ENCODE data around the gene MTCL3.

The MTCL3 gene

DNA sequence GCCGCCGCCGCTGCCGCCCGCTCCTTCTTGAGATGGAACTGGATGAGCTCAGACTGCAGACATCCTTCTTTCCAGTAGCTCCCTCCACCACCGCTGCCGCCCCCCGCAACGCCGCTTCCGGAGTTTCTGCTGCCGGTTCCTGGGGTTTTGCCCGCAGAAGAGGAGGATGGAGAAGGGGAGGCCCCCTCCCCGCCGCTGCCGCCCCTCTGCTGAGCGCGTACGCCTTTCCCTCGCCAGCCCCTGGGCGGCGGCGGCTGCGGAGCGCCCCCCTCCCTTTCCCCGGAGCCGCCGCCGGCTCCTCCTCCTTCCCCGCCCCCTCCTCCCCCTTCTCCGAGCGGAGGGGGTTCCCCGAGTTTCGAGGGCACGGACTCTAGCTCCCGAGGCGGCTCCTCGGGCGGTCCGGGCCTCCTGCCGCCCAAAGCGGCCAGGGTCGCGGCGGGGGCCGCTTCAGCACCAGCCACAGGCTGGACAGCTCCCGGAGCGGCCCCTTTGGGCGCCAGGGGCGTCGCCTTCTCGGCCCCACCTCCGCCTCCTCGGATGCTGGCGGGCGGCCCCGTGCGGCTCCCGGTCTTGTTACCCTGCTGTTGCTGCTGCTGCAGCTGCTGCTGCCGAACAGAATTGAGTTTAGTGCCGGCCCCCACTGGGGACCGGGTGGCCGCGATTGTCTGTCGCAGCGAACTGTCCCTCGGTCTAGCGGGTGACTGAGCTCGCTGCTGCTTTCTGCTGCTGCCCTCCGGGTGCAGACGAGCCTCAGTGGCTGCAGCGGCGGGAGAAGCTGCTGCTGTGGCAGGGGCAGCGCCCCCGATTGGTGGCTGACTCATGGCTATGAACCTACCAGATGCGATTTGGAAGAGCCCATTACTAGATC, 3.1 kb downstream of the MTCL3 start:
- DNase-seq (ENCODE audit: low read depth in 4 of 4, low spot score in 3 of 4) = peak in 1 of 4 donors; percentile 48

DNA sequence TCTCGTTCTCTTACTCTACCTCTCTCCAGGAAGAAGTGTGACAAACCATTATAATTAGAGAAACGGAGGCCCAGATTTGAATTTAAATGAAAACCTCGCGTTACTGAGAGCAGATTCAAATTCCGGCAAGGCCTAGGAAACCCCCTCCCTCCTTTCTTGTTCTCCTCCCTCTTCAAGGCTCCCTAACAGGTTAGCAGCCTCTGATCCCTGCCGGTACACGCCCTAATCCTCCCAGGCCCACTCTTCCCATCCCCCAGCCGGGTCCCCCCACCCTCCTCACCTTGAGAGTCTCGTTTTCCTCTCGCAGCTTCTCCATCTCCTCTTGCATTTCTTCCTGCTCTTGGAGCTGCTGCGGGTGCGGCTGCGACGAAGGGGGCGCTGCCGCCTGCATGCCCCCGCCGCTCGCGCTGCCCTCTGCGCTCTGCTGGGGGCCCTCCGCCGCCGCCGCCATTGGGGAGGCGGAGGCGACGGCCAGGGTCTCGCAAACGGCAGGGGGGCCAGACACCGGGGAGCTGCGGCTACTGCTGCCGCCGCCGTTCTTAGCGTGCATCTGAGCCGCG, 3.8 kb downstream of the MTCL3 start:
- peak in 1 of 4 donors; percentile 5 for DNase-seq (ENCODE audit: low read depth in 4 of 4, low spot score in 3 of 4)

DNA sequence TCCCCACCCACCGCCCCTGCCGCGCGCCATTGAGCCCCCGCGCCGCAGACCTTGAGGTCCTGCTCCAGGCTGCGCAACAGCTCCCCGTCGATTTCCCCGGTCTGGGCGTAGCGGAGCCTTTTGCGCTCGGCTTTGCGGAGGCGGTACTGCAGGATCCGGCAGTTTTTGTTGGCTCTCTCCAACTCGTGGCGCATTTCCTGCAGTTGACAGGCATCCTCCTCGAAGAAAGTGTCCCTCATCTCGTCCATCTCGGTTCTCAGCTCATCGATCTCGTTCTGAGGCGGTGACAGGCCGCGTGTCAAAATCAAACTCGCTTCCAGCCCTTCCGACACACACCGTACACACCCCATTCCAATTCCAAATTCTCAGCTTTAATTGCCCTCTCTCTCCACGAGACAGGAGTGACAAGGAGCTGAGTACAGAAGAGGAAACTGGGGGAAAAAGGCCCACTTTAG, 4.3 kb downstream of the MTCL3 start:
- peak in 1 of 4 donors; percentile 14 for DNase-seq (ENCODE audit: low read depth in 4 of 4, low spot score in 3 of 4)

DNA sequence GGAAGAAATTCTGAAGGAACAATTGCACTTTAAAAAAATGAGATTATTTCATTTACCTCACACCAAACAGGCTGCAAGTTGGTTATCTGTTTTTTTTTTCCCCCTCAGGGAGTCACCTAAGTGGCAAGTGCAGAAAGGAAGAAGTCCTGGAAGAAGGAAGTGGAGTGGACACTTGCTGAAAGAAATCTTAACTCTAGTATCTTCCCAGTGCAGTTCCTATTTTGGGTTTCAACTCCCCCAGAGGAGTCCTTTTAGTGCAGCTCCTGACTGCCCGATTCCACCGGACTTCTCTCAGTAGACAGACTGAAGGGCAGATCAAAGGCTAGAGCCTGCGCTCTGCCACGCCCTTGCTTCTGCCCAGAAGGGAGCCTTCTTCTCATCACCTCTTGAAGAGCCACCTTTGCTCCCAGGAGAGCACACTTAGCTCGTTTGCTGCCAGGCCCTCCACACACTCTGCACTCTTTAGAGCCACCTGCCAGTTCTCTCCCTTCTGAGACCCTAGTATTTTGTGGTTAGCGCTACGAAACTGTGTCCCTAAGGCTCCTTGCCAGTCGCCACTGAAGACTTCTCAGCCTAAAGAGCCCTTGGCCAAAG, 4.9 kb downstream of the MTCL3 start:
- no peak for DNase-seq (ENCODE audit: low read depth in 4 of 4, low spot score in 3 of 4)

DNA sequence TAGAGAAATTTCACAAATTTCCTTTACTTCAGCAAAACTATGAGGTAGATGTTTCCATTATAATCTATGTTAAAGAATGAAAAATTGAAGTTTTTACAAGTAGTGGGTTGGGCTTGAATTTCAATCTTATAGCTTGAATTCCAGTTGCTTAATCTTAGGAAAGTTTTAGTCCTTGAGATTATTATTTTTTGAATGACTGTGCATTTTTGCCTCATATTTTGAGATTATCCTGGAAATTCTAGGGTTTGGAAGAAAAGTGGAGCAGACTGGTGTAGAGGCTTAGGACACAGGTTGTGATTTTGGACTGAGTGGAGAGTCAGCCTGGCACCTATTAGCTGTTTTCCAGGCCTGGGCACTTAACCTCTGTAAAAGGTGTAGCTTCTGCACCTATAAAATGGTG, 5.7 kb downstream of the MTCL3 start:
- no peak for DNase-seq (ENCODE audit: low read depth in 4 of 4, low spot score in 3 of 4)

DNA sequence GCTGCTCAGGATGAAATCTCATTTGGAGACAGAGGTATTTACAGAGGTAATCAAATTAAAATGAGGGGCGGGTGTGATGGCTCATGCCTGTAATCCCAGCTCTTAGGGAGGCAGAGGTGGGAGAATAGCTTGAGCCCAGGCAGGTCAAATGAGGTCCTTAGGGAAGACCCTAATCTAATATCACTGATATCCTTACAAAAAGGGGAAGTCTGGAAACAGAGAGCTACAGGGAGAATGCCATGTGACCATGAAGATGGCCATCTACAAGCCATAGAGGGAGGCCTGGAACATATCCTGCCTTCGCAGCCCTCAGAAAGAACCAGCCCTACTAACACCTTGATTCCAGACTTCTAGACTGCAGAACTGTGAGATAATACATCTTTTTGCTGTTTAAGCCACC, 8.3 kb downstream of the MTCL3 start:
- no peak for DNase-seq (ENCODE audit: low read depth in 4 of 4, low spot score in 3 of 4)

DNA sequence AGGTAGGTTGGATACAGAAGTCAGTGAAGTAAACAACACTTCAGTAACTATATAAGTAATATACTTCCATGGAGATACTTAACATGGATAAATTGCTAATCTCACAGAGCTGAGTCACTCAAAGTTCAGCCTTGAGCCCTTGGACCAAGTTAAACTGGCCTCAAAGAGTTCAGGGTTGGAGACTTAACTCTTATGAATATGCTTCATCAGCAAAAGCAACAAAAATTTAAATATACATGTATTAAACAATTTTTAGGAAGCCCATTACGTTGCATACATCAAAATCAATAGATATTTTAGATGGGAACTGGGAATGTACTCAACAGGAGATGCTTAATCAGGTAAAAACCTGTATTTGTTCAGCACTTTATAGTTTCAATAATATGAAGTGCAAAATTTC, 12.2 kb downstream of the MTCL3 start:
- DNase-seq (ENCODE audit: low read depth in 4 of 4, low spot score in 3 of 4) = no peak

DNA sequence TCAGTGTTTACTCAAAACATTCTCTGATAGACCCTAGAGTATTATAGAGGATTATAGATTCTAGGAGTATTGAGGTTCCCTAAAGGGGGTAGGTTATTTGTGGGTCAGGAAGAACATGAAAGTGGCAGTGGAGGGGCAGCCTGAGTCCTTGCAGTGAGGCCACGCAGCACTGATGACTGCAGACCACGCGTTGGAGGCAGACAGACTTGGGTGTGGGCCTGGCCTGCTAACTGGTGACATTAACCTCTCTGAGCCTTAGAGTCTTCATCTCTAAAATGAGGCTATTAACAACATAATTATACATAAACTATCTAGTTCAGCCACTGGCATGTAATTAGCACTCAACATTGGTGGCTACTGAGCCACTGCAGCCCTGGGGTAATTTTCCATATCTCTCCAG, 16.1 kb downstream of the MTCL3 start:
- no peak for DNase-seq (ENCODE audit: low read depth in 4 of 4, low spot score in 3 of 4)

DNA sequence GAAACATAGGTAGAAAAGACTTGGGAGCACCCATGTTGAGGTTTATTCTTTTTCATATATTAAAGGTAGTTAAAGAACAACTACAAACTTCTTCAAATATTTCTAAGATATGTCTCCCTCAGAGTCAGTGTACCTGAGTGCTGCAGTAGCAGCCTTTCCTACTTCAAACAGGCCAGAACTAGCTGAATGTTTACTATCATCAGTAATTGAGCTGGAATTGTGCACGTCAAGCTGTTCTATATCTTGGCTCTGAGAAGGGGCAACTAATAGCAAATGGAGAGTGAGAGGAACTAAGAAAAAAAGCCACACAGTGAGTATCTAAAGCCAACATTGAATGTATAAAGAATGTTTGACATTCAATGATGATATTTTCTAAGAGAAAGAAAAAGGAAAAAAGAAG, 21.7 kb downstream of the MTCL3 start:
- DNase-seq (ENCODE audit: low read depth in 4 of 4, low spot score in 3 of 4) = no peak

DNA sequence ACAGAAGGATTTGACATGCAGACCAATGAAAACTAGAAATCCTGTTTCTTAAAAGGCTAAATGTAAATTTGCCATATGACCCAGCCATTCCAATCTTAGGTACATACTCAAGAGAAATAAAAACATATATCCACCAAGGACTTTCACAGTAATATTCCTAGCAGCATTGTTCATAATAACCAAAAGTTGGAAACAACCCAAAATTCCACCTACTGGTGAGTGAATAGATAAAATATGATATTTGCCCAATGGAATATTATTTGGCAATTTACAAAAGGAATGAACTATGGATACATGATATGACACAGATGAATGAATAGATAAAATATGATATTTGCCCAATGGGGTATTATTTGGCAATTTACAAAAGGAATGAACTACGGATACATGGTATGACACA, 22.7 kb downstream of the MTCL3 start:
- no peak for DNase-seq (ENCODE audit: low read depth in 4 of 4, low spot score in 3 of 4)

DNA sequence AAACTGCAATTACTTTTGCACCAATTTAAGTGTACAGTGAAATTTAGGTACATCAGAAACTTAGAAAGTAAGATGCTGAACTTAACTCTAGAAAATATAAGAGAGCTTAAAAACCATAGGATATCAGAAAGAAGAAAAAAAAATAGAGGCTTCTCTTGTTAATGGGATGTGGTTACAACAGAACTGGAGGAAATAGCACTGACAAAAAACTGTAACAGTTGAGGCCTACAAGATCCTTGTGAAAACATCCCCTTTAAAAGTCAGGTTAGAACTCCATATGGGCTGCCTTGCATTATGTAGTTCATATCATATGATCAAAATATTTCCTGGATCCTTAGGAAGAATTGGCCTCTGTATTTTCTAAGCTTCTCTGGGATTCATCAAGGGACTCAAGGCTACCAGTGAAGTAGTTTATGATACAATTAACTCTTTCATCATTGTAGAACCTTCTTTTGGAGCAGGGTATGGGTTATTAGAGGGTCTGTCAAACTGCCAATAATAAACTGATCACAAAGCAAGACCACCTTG, 24.8 kb downstream of the MTCL3 start:
- no peak for DNase-seq (ENCODE audit: low read depth in 4 of 4, low spot score in 3 of 4)

DNA sequence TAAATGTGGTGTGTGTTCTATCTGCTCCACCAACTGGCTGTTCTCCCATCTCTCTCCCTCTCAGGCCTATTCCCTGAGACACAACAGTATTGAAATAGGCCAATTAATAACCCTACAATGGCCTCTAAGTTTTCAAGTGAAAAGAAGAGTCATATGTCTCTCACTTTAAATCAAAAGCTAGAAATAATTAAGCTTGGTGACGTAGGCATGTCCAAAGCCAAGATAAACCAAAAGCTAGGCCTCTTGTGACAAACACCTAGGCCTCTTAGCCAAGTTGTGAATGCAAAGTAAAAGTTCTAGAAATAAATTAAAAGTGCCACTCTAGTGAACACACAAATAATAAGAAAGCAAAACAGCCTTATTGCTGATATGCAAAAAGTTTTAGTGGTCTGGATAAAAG, 29.9 kb downstream of the MTCL3 start:
- DNase-seq (ENCODE audit: low read depth in 4 of 4, low spot score in 3 of 4) = no peak

DNA sequence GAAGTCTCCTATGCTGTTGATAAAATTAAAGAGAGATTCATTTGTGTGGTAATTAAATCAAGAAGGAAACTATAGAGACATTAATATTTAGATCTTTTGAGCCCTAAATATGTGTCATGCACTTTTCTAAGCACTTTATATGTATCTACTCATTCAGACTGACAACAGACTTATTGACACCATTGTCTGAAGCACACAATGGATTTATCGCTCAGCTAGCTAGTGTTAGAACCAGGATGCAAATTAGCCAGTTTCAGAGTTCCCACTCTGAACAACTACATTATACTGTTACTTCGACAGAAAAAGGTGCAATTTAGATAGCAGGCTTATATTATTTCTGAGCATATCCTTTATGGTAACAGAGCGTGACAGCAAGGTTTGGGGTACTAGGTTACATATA, 32.2 kb downstream of the MTCL3 start:
- no peak for DNase-seq (ENCODE audit: low read depth in 4 of 4, low spot score in 3 of 4)

DNA sequence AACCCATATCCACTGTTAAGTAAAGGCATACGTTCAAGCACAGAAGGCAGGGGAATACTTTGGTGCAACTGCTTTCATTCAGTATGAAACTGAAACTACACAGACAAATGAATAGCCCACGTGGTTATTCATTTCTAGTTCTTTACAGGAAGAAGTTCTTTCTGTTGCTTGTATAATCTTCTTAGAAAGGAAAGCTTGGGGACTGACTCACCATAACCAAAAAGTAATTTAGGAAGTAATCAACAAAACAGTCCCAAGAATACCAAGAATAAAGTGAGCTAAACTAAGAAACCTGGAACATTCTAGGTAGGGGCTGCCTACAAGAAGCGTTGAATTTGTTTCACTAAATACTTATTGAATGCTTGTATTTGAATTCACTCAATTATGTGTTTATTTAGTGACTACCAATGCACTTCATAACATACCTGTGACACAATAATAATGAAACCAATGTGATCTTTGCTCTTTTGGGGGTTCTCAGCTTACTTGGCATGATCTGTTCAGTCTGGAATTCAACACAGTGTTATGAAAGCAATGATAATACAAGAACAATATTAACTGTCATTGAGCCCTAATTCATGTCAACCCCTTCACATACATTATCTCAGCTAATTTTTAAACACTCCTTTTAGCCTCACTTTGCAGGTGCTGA, 34.8 kb downstream of the MTCL3 start:
- DNase-seq (ENCODE audit: low read depth in 4 of 4, low spot score in 3 of 4) = no peak

DNA sequence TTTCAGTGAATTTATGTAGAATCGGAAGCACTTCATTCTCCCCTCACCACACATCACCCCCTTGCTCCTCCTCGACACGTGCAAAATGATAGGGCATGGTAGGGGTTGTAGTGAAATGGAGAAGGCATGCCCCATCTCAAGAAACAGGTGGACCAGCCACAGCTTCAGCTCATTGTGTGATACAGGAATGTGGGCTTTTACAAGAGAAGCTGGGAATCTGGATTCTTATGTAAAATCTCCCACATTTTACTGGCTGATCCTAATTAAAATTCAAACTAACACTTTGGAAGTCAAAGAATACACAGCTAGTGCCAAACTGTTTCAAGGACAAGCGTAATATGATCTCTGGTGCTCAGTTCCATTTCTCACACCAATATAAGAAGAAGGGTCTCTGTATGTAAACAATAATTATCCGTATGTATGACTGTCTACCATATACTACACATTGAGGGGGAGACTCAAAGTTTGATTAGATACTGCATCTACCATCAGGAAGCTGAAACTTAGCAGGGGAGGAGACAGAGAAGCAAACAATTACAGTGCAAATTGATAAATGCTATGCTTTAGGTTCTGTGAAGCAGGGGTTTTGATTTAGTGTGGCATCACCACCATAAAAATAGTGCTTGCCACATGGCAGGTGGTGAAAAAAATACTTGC, 35.6 kb downstream of the MTCL3 start:
- no peak for DNase-seq (ENCODE audit: low read depth in 4 of 4, low spot score in 3 of 4)

DNA sequence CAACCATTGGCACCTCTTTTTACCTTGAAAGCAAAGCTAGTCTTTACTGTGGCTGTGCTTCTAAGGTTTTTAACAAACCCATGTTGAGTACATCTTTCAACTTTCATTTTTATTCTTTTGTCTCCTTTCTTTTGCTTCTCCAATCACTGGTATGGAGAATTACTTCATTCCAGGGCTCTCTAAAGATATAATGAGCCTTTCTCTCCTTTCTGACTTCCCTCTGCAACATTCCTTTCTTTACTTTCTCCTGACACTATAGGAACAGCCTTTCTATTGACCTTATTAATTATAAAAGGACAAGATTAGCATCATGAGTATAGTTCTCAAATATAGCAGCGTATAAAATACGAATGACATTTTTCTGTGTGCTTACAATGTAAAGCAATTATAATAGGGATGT, 36.8 kb downstream of the MTCL3 start:
- no peak for DNase-seq (ENCODE audit: low read depth in 4 of 4, low spot score in 3 of 4)

DNA sequence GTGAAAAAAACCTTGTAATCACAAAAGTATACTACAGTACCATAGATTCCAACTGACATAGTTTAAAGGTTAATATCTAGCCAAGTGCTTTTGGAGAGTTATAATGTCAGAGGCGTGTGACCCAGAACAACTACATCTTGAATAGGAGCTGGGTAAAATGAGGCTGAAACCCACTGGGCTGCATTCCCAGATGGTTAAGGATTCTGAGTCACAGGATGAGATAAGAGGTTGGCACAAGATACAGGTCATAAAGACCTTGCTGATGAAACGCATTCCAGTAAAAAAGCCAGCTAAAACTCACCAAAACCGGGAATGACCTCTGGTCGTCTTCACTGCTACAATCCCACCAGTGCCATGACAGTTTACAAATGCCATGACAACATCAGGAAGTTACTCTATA, 37.5 kb downstream of the MTCL3 start:
- no peak for DNase-seq (ENCODE audit: low read depth in 4 of 4, low spot score in 3 of 4)

DNA sequence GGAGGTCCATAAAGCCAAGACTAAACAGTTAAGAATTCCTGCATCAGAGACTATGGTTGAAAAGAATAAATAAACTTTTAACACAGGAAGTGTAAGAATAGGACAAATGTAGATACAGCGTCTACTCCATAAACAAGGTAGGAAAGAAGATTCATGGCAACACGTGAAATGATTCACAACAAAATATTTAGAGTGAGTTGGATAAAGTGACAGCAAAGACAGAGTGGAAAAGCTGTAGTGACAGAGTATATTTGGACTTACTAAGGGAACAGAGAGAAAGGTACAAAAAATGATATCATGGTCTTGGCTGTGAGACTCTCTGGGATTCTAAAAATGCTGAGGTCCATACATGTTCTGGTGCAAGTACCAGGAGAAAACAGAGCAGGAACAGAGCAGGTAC, 38.0 kb downstream of the MTCL3 start:
- no peak for DNase-seq (ENCODE audit: low read depth in 4 of 4, low spot score in 3 of 4)

DNA sequence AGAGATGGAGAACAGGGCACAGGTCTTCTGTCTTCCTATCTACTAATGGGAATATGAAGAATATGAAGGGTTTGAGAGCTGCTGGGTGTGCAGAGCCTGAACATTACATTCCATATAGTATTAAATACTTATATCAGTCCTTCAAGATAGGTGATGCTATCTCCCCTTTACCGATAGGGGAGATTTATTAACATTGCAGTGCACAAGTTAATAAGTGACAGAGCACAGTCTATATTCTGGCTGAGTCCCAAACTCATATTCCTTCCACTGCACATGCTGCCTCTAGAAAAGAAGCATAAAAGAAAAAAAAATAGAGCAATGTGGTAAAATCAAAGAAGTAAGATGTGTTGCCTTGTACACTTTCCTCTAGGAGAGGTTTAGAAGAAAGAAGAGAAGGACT, 41.5 kb downstream of the MTCL3 start:
- no peak for DNase-seq (ENCODE audit: low read depth in 4 of 4, low spot score in 3 of 4)

DNA sequence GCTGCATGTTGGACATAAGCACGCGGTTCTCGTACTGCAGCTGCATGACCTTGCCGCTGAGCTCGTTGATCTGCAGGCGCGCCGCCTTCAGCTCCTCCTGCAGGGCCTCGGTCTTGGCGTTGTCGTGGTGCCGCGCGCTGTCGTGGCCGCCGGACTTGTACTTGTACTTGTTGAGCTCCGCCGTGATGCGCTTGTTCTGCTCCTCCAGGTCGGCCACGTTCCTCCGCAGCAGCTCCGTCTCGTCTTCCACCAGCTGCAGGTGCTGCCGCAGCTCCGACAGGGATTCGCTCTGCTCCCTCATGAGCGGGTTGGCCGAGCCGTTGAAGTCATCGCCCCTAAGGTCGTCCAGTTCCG, 43.3 kb downstream of the MTCL3 start:
- DNase-seq (ENCODE audit: low read depth in 4 of 4, low spot score in 3 of 4) = no peak

Measured in left renal pelvis (tissue), 4 donors.